HEK293 (cell line): ENCODE results near the gene ANKRD52.

Experiments
- CTCF ChIA-PET: fragments of 350-600 bp; formaldehyde crosslinking; extraction: SDS; loops from one replicate; lab custom pipeline; 2021; ENCODE audit warnings: antibody characterized with exemption; lab: Yijun Ruan, JAX
- POLR2A ChIA-PET: fragments of 300-600 bp; formaldehyde crosslinking; extraction: SDS; loops from one replicate; lab custom pipeline; 2020; ENCODE audit warnings: antibody characterized with exemption, inconsistent platforms; lab: Yijun Ruan, JAX
- H3K27ac ChIP-seq: fragments of 200-500 bp; sonication (Bioruptor generic); 2 replicates; pipeline ENCODE4 v1.5.1; 2014; ENCODE audit warnings: low read depth, low read length, control low read depth, inconsistent platforms; ENCODE audit errors: extremely low read depth
- H3K36me3 ChIP-seq, 2 experiments: fragments of 200-500 bp in 1 of 2; sonication (Bioruptor generic) in 1 of 2; 1 replicate in 1 of 2; 2 replicates in 1 of 2; pipeline ENCODE4 v1.5.1; 2014 to 2017; ENCODE audit warnings: inconsistent platforms in 2 of 2, low read length in 2 of 2; ENCODE audit not compliant: control insufficient read depth in 2 of 2, insufficient read depth in 1 of 2
- H3K4me1 ChIP-seq: fragments of 200-500 bp; sonication (Bioruptor generic); 2 replicates; pipeline ENCODE4 v1.5.1; 2014; ENCODE audit warnings: mild to moderate bottlenecking, low read length, inconsistent platforms; ENCODE audit not compliant: control insufficient read depth, insufficient read depth
- H3K4me3 ChIP-seq: 2 replicates; pipeline ENCODE4 v1.5.1; 2011; ENCODE audit warnings: low read depth, mild to moderate bottlenecking, control low read depth, low read length, moderate library complexity
- H3K9me3 ChIP-seq: fragments of 200-500 bp; sonication (Bioruptor generic); 2 replicates; pipeline ENCODE4 v1.5.1; 2014; ENCODE audit warnings: low read depth, low read length, inconsistent platforms; ENCODE audit not compliant: control insufficient read depth, insufficient read depth
- GFI1B ChIP-seq: fragments of 450-650 bp; formaldehyde crosslinking; IDR thresholded peaks from 2 replicates; pipeline ENCODE4 v1.5.1; 2016; ENCODE audit warnings: missing biosample characterization, missing genetic modification characterization
- INSM2 ChIP-seq: fragments of 450-650 bp; formaldehyde crosslinking; IDR thresholded peaks from 2 replicates; pipeline ENCODE4 v1.5.1; 2016; ENCODE audit warnings: missing biosample characterization, missing genetic modification characterization
- KLF16 ChIP-seq: fragments of 450-650 bp; formaldehyde crosslinking; IDR thresholded peaks from 2 replicates; pipeline ENCODE4 v1.5.1; 2017; ENCODE audit warnings: missing biosample characterization, missing genetic modification characterization
- KLF9 ChIP-seq: fragments of 450-650 bp; formaldehyde crosslinking; IDR thresholded peaks from 2 replicates; pipeline ENCODE4 v1.5.1; 2016; ENCODE audit warnings: missing biosample characterization, missing genetic modification characterization, low read depth
- MYNN ChIP-seq: fragments of 450-650 bp; formaldehyde crosslinking; IDR thresholded peaks from 2 replicates; pipeline ENCODE4 v1.5.1; 2016; ENCODE audit warnings: missing biosample characterization, missing genetic modification characterization, borderline replicate concordance
- PRDM1 ChIP-seq: fragments of 450-650 bp; formaldehyde crosslinking; IDR thresholded peaks from 2 replicates; pipeline ENCODE4; 2016; ENCODE audit warnings: missing biosample characterization, missing genetic modification characterization
- SP3 ChIP-seq: fragments of 450-650 bp; formaldehyde crosslinking; IDR thresholded peaks from 2 replicates; pipeline ENCODE4 v1.5.1; 2016; ENCODE audit warnings: missing biosample characterization, missing genetic modification characterization
- SP7 ChIP-seq: fragments of 450-650 bp; formaldehyde crosslinking; IDR thresholded peaks from 2 replicates; pipeline ENCODE4 v1.5.1; 2016; ENCODE audit warnings: missing biosample characterization, missing genetic modification characterization
- TRIM28 ChIP-seq: IDR thresholded peaks from 2 replicates; pipeline ENCODE4 v1.6.1; 2011; ENCODE audit warnings: low read length, control low read depth, borderline replicate concordance
- WT1 ChIP-seq: fragments of 450-650 bp; formaldehyde crosslinking; IDR thresholded peaks from 2 replicates; pipeline ENCODE4 v1.5.1; 2016; ENCODE audit warnings: missing biosample characterization, missing genetic modification characterization
- ZBTB1 ChIP-seq: fragments of 450-650 bp; formaldehyde crosslinking; IDR thresholded peaks from 2 replicates; pipeline ENCODE4 v1.5.1; 2016; ENCODE audit warnings: missing biosample characterization, missing genetic modification characterization
- ZBTB20 ChIP-seq: fragments of 450-650 bp; formaldehyde crosslinking; IDR thresholded peaks from 2 replicates; pipeline ENCODE4 v1.5.1; 2016; ENCODE audit warnings: missing biosample characterization, missing genetic modification characterization
- ZBTB21 ChIP-seq: fragments of 450-650 bp; formaldehyde crosslinking; IDR thresholded peaks from 2 replicates; pipeline ENCODE4 v1.5.1; 2017; ENCODE audit warnings: missing biosample characterization, missing genetic modification characterization
- ZBTB26 ChIP-seq: fragments of 450-650 bp; formaldehyde crosslinking; optimal IDR thresholded peaks from 2 replicates; pipeline ENCODE3; 2016; ENCODE audit warnings: missing biosample characterization, mild to moderate bottlenecking, missing genetic modification characterization
- ZBTB8A ChIP-seq: fragments of 450-650 bp; formaldehyde crosslinking; IDR thresholded peaks from 2 replicates; pipeline ENCODE4 v1.5.1; 2016; ENCODE audit warnings: missing biosample characterization, missing genetic modification characterization
- ZFP37 ChIP-seq: fragments of 450-650 bp; formaldehyde crosslinking; IDR thresholded peaks from 2 replicates; pipeline ENCODE4 v1.5.1; 2016; ENCODE audit warnings: missing biosample characterization, missing genetic modification characterization
- ZIC2 ChIP-seq: fragments of 450-650 bp; formaldehyde crosslinking; IDR thresholded peaks from 2 replicates; pipeline ENCODE4 v1.5.1; 2016; ENCODE audit warnings: missing biosample characterization, missing genetic modification characterization
- ZNF114 ChIP-seq: fragments of 450-650 bp; formaldehyde crosslinking; IDR thresholded peaks from 2 replicates; pipeline ENCODE4 v1.5.0; 2017; ENCODE audit warnings: missing biosample characterization, missing genetic modification characterization
- ZNF133 ChIP-seq: fragments of 450-650 bp; formaldehyde crosslinking; IDR thresholded peaks from 2 replicates; pipeline ENCODE4 v1.5.1; 2016; ENCODE audit warnings: missing biosample characterization, missing genetic modification characterization
- ZNF174 ChIP-seq: fragments of 450-650 bp; formaldehyde crosslinking; IDR thresholded peaks from 2 replicates; pipeline ENCODE4 v1.5.0; 2017; ENCODE audit warnings: missing biosample characterization, mild to moderate bottlenecking, missing genetic modification characterization
- ZNF175 ChIP-seq: fragments of 450-650 bp; formaldehyde crosslinking; IDR thresholded peaks from 2 replicates; pipeline ENCODE4 v1.5.1; 2016; ENCODE audit warnings: missing biosample characterization, missing genetic modification characterization
- ZNF2 ChIP-seq: fragments of 450-650 bp; formaldehyde crosslinking; IDR thresholded peaks from 2 replicates; pipeline ENCODE4 v1.5.1; 2016; ENCODE audit warnings: missing biosample characterization, missing genetic modification characterization
- ZNF335 ChIP-seq: fragments of 450-650 bp; formaldehyde crosslinking; conservative IDR thresholded peaks from 2 replicates; pipeline ENCODE4 v1.5.1; 2016; ENCODE audit warnings: missing biosample characterization, missing genetic modification characterization
- ZNF354C ChIP-seq: fragments of 450-650 bp; formaldehyde crosslinking; IDR thresholded peaks from 2 replicates; pipeline ENCODE4 v1.5.1; 2016; ENCODE audit warnings: missing biosample characterization, missing genetic modification characterization, low read depth, borderline replicate concordance
- ZNF366 ChIP-seq: fragments of 450-650 bp; formaldehyde crosslinking; conservative IDR thresholded peaks from 2 replicates; pipeline ENCODE4 v1.5.1; 2016; ENCODE audit warnings: missing biosample characterization, missing genetic modification characterization
- ZNF521 ChIP-seq: fragments of 450-650 bp; formaldehyde crosslinking; IDR thresholded peaks from 2 replicates; pipeline ENCODE4 v1.5.1; 2017; ENCODE audit warnings: missing biosample characterization, mild to moderate bottlenecking, missing genetic modification characterization
- ZNF544 ChIP-seq: fragments of 450-650 bp; formaldehyde crosslinking; IDR thresholded peaks from 2 replicates; pipeline ENCODE4 v1.5.0; 2017; ENCODE audit warnings: missing biosample characterization, missing genetic modification characterization
- ZNF555 ChIP-seq: fragments of 450-650 bp; formaldehyde crosslinking; conservative IDR thresholded peaks from 2 replicates; pipeline ENCODE4 v1.5.1; 2017; ENCODE audit warnings: missing biosample characterization, mild to moderate bottlenecking, missing genetic modification characterization, inconsistent platforms
- ZNF561 ChIP-seq: fragments of 450-650 bp; IDR thresholded peaks from 2 replicates; pipeline ENCODE4 v1.5.1; 2018; ENCODE audit warnings: missing biosample characterization, missing genetic modification characterization, borderline replicate concordance
- ZNF600 ChIP-seq: fragments of 450-650 bp; formaldehyde crosslinking; IDR thresholded peaks from 2 replicates; pipeline ENCODE4 v1.5.1; 2016; ENCODE audit warnings: missing biosample characterization, missing genetic modification characterization
- ZNF621 ChIP-seq: fragments of 450-650 bp; formaldehyde crosslinking; IDR thresholded peaks from 2 replicates; pipeline ENCODE4 v1.5.1; 2017; ENCODE audit warnings: missing biosample characterization, missing genetic modification characterization
- ZNF654 ChIP-seq: fragments of 450-650 bp; formaldehyde crosslinking; IDR thresholded peaks from 2 replicates; pipeline ENCODE4 v1.5.1; 2016; ENCODE audit warnings: low read depth, missing biosample characterization, missing genetic modification characterization
- ZNF660 ChIP-seq: fragments of 450-650 bp; IDR thresholded peaks from 2 replicates; pipeline ENCODE4 v1.5.1; 2018; ENCODE audit warnings: missing biosample characterization, mild to moderate bottlenecking, missing genetic modification characterization
- ZNF677 ChIP-seq: fragments of 450-650 bp; IDR thresholded peaks from 2 replicates; pipeline ENCODE4 v1.5.0; 2018; ENCODE audit warnings: missing biosample characterization, mild to moderate bottlenecking, missing genetic modification characterization, moderate library complexity
- ZNF707 ChIP-seq: fragments of 450-650 bp; formaldehyde crosslinking; IDR thresholded peaks from 2 replicates; pipeline ENCODE4 v1.5.1; 2016; ENCODE audit warnings: missing biosample characterization, missing genetic modification characterization
- ZNF785 ChIP-seq: fragments of 450-650 bp; formaldehyde crosslinking; IDR thresholded peaks from 2 replicates; pipeline ENCODE4 v1.5.1; 2016; ENCODE audit warnings: missing biosample characterization, missing genetic modification characterization
- ZNF791 ChIP-seq: fragments of 450-650 bp; formaldehyde crosslinking; IDR thresholded peaks from 2 replicates; pipeline ENCODE4 v1.5.1; 2016; ENCODE audit warnings: missing biosample characterization, missing genetic modification characterization
- ZNF837 ChIP-seq: fragments of 450-650 bp; formaldehyde crosslinking; IDR thresholded peaks from 2 replicates; pipeline ENCODE4 v1.5.1; 2016; ENCODE audit warnings: missing biosample characterization, missing genetic modification characterization
- TF ChIP-seq, protein P1 (sequence below): fragments of 450-650 bp; formaldehyde crosslinking; IDR thresholded peaks from 2 replicates; pipeline ENCODE4 v1.5.1; 2016; ENCODE audit warnings: missing biosample characterization, missing genetic modification characterization

ANKRD52 gene

GRCh38 chr12:56300644-56301464 lies 42.7 kb upstream of the ANKRD52 start:
- Histone ChIP-seq H3K9me3 (no peaks in the 10 kb centered on the region), H3K36me3 (peaks cover 19 to 53% of the 10 kb centered on the region in 2 experiments; a peak in 2 of 3 replicates), H3K27ac (peak overlapping the region; percentile 73), H3K4me1 (peaks cover 4% of the 10 kb centered on the region; the same call in 1 of the 2 replicates), H3K4me3 (peak overlapping the region; percentile 38)
- ChIA-PET POLR2A (interaction anchor here (1.2 to 2.8 kb wide), 3 partner anchors 10 to 183 kb away, joined by 5 to 7 read pairs (median 6); partner anchors contain the start of gene ZC3H10), CTCF (interaction anchor here (0.5 to 1.0 kb wide), 5 partner anchors 43 to 221 kb away, joined by 3 to 4 read pairs (median 3); partner anchors contain the start of genes ANKRD52 and RBMS2)
- TF ChIP-seq GFI1B (no peak), KLF16 (tag by site-specific recombination) (no peak), ZNF660 (tag by site-specific recombination) (no peak; the same call in 1 of the 2 replicates), ZBTB8A (no peak), ZNF114 (tag by site-specific recombination) (no peak), ZNF707 (no peak), MYNN (peak; percentile 62; the same call in 1 of the 2 replicates), ZNF837 (tag by site-specific recombination) (no peak), ZNF785 (no peak), ZNF366 (tag by site-specific recombination) (no peak), ZNF654 (tag by site-specific recombination) (0 out of 2 replicates have a peak, but pooled peaks have one; percentile 8), WT1 (tag by site-specific recombination) (no peak), SP3 (tag by site-specific recombination) (no peak), ZNF335 (peak; percentile 98), ZNF2 (tag by site-specific recombination) (no peak), ZBTB20 (tag by site-specific recombination) (no peak), SP7 (peak; percentile 41; the same call in 1 of the 2 replicates), ZNF791 (no peak), ZNF175 (no peak), ZNF174 (tag by site-specific recombination) (no peak), ZBTB26 (tag by site-specific recombination) (no peak), PRDM1 (no peak), ZFP37 (tag by site-specific recombination) (no peak), ZBTB21 (tag by site-specific recombination) (peak; percentile 48; the same call in 1 of the 2 replicates), INSM2 (tag by site-specific recombination) (peak; percentile 70), ZNF561 (no peak; the same call in 1 of the 2 replicates), ZIC2 (tag by site-specific recombination) (no peak), KLF9 (no peak), ZNF555 (tag by site-specific recombination) (no peak), TRIM28 (no peak), ZNF354C (tag by site-specific recombination) (no peak), ZNF544 (tag by site-specific recombination) (no peak), ZNF677 (tag by site-specific recombination) (no peak), ZBTB1 (tag by site-specific recombination) (no peak), ZNF521 (tag by site-specific recombination) (no peak), ZNF133 (tag by site-specific recombination) (no peak), ZNF621 (tag by site-specific recombination) (no peak), ZNF600 (no peak)
- TF ChIP-seq, protein P1, sequence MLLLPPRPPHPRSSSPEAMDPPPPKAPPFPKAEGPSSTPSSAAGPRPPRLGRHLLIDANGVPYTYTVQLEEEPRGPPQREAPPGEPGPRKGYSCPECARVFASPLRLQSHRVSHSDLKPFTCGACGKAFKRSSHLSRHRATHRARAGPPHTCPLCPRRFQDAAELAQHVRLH: no peak
